ENCODE results near the gene TMC1.

Gene TMC1

GRCh38 chr9:72557549-72557948 lies 36.1 kb downstream of the TMC1 start:
- Mint-ChIP-seq H3K4me1 (peaks cover 11% of the 10 kb centered on the region), H3K4me3 (no peak overlapping the region), H3K27ac (peak overlapping the region; percentile 5 to 41 (median 28)), H3K9me3 (no peaks in the 10 kb centered on the region), H3K36me3 (ENCODE audit: low read depth) (no peaks in the 10 kb centered on the region), H3K27me3 (ENCODE audit: low read depth) (no peaks in the 10 kb centered on the region)
- TF ChIP-seq, protein P1, sequence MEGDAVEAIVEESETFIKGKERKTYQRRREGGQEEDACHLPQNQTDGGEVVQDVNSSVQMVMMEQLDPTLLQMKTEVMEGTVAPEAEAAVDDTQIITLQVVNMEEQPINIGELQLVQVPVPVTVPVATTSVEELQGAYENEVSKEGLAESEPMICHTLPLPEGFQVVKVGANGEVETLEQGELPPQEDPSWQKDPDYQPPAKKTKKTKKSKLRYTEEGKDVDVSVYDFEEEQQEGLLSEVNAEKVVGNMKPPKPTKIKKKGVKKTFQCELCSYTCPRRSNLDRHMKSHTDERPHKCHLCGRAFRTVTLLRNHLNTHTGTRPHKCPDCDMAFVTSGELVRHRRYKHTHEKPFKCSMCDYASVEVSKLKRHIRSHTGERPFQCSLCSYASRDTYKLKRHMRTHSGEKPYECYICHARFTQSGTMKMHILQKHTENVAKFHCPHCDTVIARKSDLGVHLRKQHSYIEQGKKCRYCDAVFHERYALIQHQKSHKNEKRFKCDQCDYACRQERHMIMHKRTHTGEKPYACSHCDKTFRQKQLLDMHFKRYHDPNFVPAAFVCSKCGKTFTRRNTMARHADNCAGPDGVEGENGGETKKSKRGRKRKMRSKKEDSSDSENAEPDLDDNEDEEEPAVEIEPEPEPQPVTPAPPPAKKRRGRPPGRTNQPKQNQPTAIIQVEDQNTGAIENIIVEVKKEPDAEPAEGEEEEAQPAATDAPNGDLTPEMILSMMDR (IDR thresholded peaks at IDR 0.05; ENCODE audit: unreplicated experiment in 3 of 3): no peak

- Mint-ChIP-seq H3K36me3 (ENCODE audit: low read depth) (no peaks in the 10 kb centered on the region), H3K9me3 (no peaks in the 10 kb centered on the region), H3K27ac (no peak overlapping the region), H3K4me1 (no peaks in the 10 kb centered on the region), H3K27me3 (ENCODE audit: low read depth) (no peaks in the 10 kb centered on the region), H3K4me3 (no peak overlapping the region)
- TF ChIP-seq, protein P1 (IDR thresholded peaks at IDR 0.05; ENCODE audit: unreplicated experiment in 3 of 3): no peak
These were observed 38.7 kb downstream of the TMC1 start for GRCh38 chr9:72560086-72560485.

DNA sequence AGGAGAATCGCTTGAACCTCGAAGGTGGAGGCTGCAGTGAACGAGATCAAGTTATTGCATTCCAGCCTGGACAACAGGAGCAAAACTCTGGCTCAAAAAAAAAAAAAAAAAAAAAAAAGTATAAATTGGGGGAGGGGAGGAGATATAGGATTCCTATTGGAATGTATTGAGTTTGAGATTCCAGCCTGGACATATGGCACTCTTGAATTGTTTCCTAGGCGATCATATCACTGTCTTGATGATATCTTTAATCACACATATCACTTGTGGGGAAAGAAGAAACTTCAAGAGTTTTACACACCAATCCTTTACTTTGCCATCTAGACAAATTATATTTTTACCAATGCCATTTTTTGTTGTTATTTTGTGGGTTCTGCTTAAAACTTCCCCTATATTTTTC lies 42.4 kb downstream of the TMC1 start:
- peaks cover 3% of the 10 kb centered on the region for H3K9me3 Mint-ChIP-seq
- no peaks in the 10 kb centered on the region for H3K36me3 Mint-ChIP-seq (ENCODE audit: low read depth)
- H3K27ac Mint-ChIP-seq: peak overlapping the region in 2 of 3 experiments; percentile 15 to 58
- no peaks in the 10 kb centered on the region for H3K27me3 Mint-ChIP-seq (ENCODE audit: low read depth)
- H3K4me3 Mint-ChIP-seq: no peak overlapping the region
- H3K4me1 Mint-ChIP-seq: no peaks in the 10 kb centered on the region
- TF ChIP-seq, protein P1 (IDR thresholded peaks at IDR 0.05; ENCODE audit: unreplicated experiment in 3 of 3): no peak

DNA sequence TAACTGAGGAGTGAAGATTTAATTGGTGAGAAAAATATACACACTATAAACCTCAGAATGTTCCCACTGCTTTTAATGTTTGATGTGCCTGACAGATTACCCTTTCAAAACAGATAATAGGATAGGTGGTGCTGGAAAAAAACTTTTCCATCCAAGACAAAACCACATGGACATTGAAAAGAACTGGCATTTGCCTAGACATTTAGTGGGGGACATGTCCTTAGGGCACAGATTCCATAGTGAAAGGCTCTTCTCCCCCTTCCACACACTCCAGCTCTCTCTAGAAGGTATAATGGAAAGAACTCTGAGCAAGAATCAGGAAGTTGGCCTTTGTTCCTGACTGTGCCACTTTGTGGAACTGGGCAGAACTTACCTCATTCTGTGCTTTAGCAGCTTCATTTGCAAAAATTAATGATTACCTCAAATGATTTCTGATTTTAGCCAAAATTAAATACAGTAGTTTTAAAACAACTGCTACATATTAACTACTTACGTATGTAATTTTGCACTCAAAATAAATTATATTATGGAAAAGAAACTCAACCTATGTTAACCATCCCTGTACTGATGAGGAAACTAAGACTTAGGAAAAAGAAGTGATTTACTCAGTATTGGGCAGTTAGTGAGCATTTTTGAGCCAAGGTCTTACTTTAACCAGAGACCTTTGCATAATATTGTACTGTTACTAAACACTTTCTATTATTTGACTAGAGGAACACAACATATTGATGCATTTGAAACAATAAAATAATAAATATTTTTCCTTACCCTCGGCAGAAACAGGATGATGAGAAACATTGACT lies 43.3 kb downstream of the TMC1 start:
- Mint-ChIP-seq H3K4me3 (no peak overlapping the region), H3K27me3 (ENCODE audit: low read depth) (peaks cover under 1% of the 10 kb centered on the region), H3K9me3 (peaks cover 3% of the 10 kb centered on the region), H3K27ac (peak overlapping the region in 2 of 3 experiments; percentile 15 to 58), H3K4me1 (no peaks in the 10 kb centered on the region), H3K36me3 (ENCODE audit: low read depth) (no peaks in the 10 kb centered on the region)
- TF ChIP-seq, protein P1 (IDR thresholded peaks at IDR 0.05; ENCODE audit: unreplicated experiment in 3 of 3): no peak

- peaks cover 3% of the 10 kb centered on the region for H3K9me3 Mint-ChIP-seq
- H3K4me1 Mint-ChIP-seq: no peaks in the 10 kb centered on the region
- peaks cover 4% of the 10 kb centered on the region for H3K27me3 Mint-ChIP-seq (ENCODE audit: low read depth)
- H3K27ac Mint-ChIP-seq: no peak overlapping the region
- H3K4me3 Mint-ChIP-seq: no peak overlapping the region
- TF ChIP-seq, protein P1 (IDR thresholded peaks at IDR 0.05; ENCODE audit: unreplicated experiment in 3 of 3): no peak
- no peaks in the 10 kb centered on the region for H3K36me3 Mint-ChIP-seq (ENCODE audit: low read depth)
These were observed 44.1 kb downstream of the TMC1 start for GRCh38 chr9:72565535-72565934.

Measured in nephron (organoid).